Measurements from ENCODE around the gene AP2S1.

DNA sequence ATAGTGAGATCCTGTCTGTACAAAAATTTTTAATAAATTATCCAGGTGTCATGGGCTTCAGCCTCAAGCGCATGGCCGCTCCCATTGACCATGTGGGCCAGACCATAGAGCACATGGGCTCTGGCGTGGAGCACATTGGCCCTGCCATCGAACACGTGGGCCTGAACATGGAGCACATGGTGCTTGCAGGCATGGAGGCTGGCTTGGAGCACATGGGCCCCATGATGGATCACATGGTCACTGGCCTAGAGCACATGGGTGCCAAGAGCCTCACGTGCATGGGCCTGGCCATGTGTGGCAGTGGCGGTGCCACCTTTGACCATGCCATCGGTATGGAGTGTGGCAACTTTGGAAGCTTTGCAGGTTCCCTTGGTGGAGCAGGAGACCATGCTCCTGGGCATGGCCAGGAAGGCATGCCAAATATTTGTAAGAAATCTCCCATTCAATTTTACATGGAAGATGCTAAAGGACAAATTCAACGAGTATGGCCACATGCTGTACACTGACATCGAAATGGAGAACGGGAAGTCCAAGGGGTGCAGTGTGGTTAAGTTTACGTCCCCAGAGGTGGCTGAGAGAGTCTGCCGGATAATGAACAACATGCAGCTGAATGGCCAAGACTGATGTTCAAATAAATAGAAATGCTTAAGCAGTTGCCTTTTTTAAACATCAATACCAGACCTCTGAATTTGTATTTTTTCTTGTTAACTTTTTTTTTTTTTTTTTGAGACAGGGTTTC is 40.9 kb downstream of the AP2S1 start:
- TF ChIP-seq POLR2A (IDR thresholded peaks at IDR 0.05; ENCODE audit: low read length): no peak
- TF ChIP-seq SMC3 (IDR thresholded peaks at IDR 0.05): no peak
- TF ChIP-seq MAFK (IDR thresholded peaks at IDR 0.05; ENCODE audit: partially characterized antibody): no peak

All from A549 (cell line).